T-helper 17 cell (primary cell): ENCODE data around the gene NMNAT1. TPM values are rescaled to one million over a fixed set of nuclear protein-coding genes. Genes with fewer than 3 reads are reported as not detected.
A peak's percentile ranks its signal among the peaks of the same experiment; 100 is the strongest.

Experiments
- ATAC-seq: fragments of 150-1000 bp; cut with Tn5 transposase; 2 replicates; pipeline ENCODE4 v1.10.0; 2021; ENCODE audit warnings: mild to moderate bottlenecking, moderate library complexity
- DNase-seq, 3 donors: peaks; one replicate each; pipeline versions ENCODE4 v3.0.0 to v3.0.0-alpha.2; 2020 to 2021
- H3K9me3 ChIP-seq: one replicate; pipeline ENCODE4 v1.7.0; 2013; ENCODE audit warnings: low read length, mild to moderate bottlenecking; ENCODE audit not compliant: control insufficient read depth, poor library complexity, severe bottlenecking
- H3K27ac Mint-ChIP-seq: one replicate; pipeline ENCODE4 v1.8.0; 2022; ENCODE audit warnings: mild to moderate bottlenecking, moderate library complexity, mixed read lengths
- H3K27me3 Mint-ChIP-seq: one replicate; pipeline ENCODE4 v1.8.0; 2022; ENCODE audit warnings: mixed read lengths
- H3K36me3 Mint-ChIP-seq: one replicate; pipeline ENCODE4 v1.8.0; 2022; ENCODE audit warnings: low read depth, mixed read lengths
- H3K4me1 Mint-ChIP-seq: one replicate; pipeline ENCODE4 v1.8.0; 2022; ENCODE audit warnings: mild to moderate bottlenecking, mixed read lengths
- H3K4me3 Mint-ChIP-seq: one replicate; pipeline ENCODE4 v1.8.0; 2022; ENCODE audit warnings: mild to moderate bottlenecking, moderate library complexity, mixed read lengths
- total RNA-seq, 4 donors: library from RNA in 2 of 4; stranded (reverse) in 2 of 4; gene quantifications; one replicate each; pipeline ENCODE4 v1.2.3 and lab custom pipeline; 2022 to 2026

NMNAT1 gene
- total RNA-seq, 2 donors from 2014 or later, result 2.4 to 2.9 TPM

DNA sequence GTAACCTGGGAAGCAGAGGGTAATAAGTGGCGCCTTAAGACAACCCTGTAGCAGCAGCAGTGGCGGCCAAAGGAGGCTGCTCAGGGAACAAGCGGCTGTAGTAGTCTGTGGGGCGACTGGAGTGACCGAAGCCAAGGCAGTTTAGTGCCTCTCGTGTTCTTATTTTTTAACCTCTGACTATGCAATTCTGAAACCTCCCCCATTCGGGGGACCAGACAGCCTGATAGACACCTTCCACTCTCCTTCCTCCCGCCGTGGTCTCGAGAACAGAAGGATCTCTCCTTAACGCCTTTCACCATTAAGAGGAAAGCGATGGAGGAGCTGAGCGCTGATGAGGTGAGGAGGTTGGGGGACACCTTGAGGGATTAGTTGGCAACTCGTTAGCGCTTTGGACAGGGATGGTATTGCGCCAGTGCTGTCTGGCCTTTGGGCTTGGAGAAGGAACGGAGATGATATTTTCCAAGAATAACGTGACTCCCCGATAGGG, 90.1 kb downstream of the NMNAT1 start:
- H3K27me3 Mint-ChIP-seq, result no peaks in the 10 kb centered on the region
- peaks cover 19% of the 10 kb centered on the region for H3K4me1 Mint-ChIP-seq
- peak overlapping the region; percentile 96 for H3K4me3 Mint-ChIP-seq
- no peaks in the 10 kb centered on the region for H3K36me3 Mint-ChIP-seq
- DNase-seq (peak in 1 of 3 donors; percentile 5), ATAC-seq (peak; percentile 30)
- peak overlapping the region; percentile 93 for H3K27ac Mint-ChIP-seq
- H3K9me3 ChIP-seq, result no peaks in the 10 kb centered on the region

Other genes with a start within 250 kb of the NMNAT1 start
- 10 to 100 TPM; 86.3 to 91.5 TPM for gene CLSTN1, start 119.5 kb upstream of the NMNAT1 start, total RNA-seq
- 10 to 100 TPM in 1 of 2 donors, 1 to 10 TPM in 1; 9.2 to 10.5 TPM for gene CTNNBIP1, start 33.2 kb upstream of the NMNAT1 start, total RNA-seq
- gene LZIC, start 84 bp upstream of the NMNAT1 start, total RNA-seq, result 10 to 100 TPM; 19.6 to 19.7 TPM
- 1 to 10 TPM in 1 of 2 donors, not detected in 1; 1.1 TPM for gene RBP7, start 53.8 kb downstream of the NMNAT1 start, total RNA-seq
- 10 to 100 TPM; 34.3 to 36.8 TPM for gene UBE4B, start 89.5 kb downstream of the NMNAT1 start, total RNA-seq